Fibroblast of lung (primary cell): ENCODE measurements around the gene TMEM250. TPM values are rescaled to one million over a fixed set of nuclear protein-coding genes. Genes with fewer than 3 reads are reported as not detected.

Experiments used
- DNase-seq, 2 donors: peaks; one replicate each; pipeline versions ENCODE4 v3.0.0 to v3.0.0-alpha.2; 2010; ENCODE audit warnings: low read depth in 2 of 2
- H2AFZ ChIP-seq: 2 replicates; pipeline ENCODE4 v1.5.1; 2012; ENCODE audit warnings: low read length, control low read depth, inconsistent platforms
- H3K27ac ChIP-seq: 2 replicates; pipeline ENCODE4 v1.5.1; 2011; ENCODE audit warnings: low read length, control low read depth; ENCODE audit not compliant: insufficient read depth
- H3K27me3 ChIP-seq: 2 replicates; pipeline ENCODE4 v1.5.1; 2011; ENCODE audit warnings: mild to moderate bottlenecking, low read length; ENCODE audit not compliant: control insufficient read depth, insufficient read depth
- H3K36me3 ChIP-seq: 2 replicates; pipeline ENCODE4 v1.5.1; 2011; ENCODE audit warnings: low read length; ENCODE audit not compliant: control insufficient read depth, insufficient read depth
- H3K4me1 ChIP-seq: 2 replicates; pipeline ENCODE4 v1.5.1; 2011; ENCODE audit warnings: low read length; ENCODE audit not compliant: control insufficient read depth, insufficient read depth; ENCODE audit errors: extremely low read depth
- H3K4me2 ChIP-seq: 2 replicates; pipeline ENCODE4 v1.5.1; 2011; ENCODE audit warnings: low read length, control low read depth; ENCODE audit not compliant: insufficient read depth; ENCODE audit errors: extremely low read depth
- H3K4me3 ChIP-seq, 4 experiments: fragments of 200-600 bp in 1 of 4; sonication (generic) in 1 of 4; replicated peaks in 1 of 4; 2 replicates each; pipeline ENCODE4 v1.5.1; 2011 to 2016; ENCODE audit warnings: low read length in 4 of 4, low read depth in 3 of 4, mild to moderate bottlenecking in 3 of 4, control low read depth in 2 of 4, inconsistent platforms in 1 of 4, mixed read lengths in 1 of 4; ENCODE audit not compliant: insufficient read depth in 1 of 4; ENCODE audit errors: control extremely low read depth in 1 of 4
- H3K79me2 ChIP-seq: 2 replicates; pipeline ENCODE4 v1.5.1; 2012; ENCODE audit warnings: mild to moderate bottlenecking, low read length, inconsistent platforms; ENCODE audit not compliant: control insufficient read depth, insufficient read depth
- H3K9ac ChIP-seq: 2 replicates; pipeline ENCODE4 v1.5.1; 2011; ENCODE audit warnings: mild to moderate bottlenecking, low read length, control low read depth; ENCODE audit not compliant: insufficient read depth
- H3K9me3 ChIP-seq: 2 replicates; pipeline ENCODE4 v1.5.1; 2012; ENCODE audit warnings: low read depth, low read length; ENCODE audit not compliant: control insufficient read depth, insufficient read depth
- H4K20me1 ChIP-seq: 2 replicates; pipeline ENCODE4 v1.5.1; 2011; ENCODE audit warnings: low read length; ENCODE audit not compliant: control insufficient read depth, insufficient read depth; ENCODE audit errors: extremely low read depth
- CTCF ChIP-seq, 2 donors: IDR thresholded peaks in 1 of 2; conservative IDR thresholded peaks in 1 of 2; 1 replicate in 1 of 2; 2 replicates in 1 of 2; pipeline ENCODE4 v1.5.1; 2011 to 2012; ENCODE audit warnings: low read length in 2 of 2, control low read depth in 1 of 2, inconsistent platforms in 1 of 2, low read depth in 1 of 2, mild to moderate bottlenecking in 1 of 2
- EZH2 ChIP-seq: IDR thresholded peaks from 2 replicates; pipeline ENCODE4 v1.5.1; 2012; ENCODE audit warnings: low read length, control low read depth, mild to moderate bottlenecking; ENCODE audit errors: missing control alignments
- polyA plus RNA-seq, 2 donors: library from polyadenylated mRNA; depleted of rRNA in 1 of 2; stranded (reverse) in 1 of 2; unstranded in 1 of 2; fragments of >200 nt; gene quantifications; 2 replicates each; pipeline ENCODE4 v1.2.1, GENCODE V29; 2011 to 2012; ENCODE audit warnings: missing spikeins in 1 of 2
- total RNA-seq: library from RNA; depleted of rRNA; stranded (reverse); fragments of >200 nt; gene quantifications from 2 replicates; pipeline ENCODE4 v1.2.1, GENCODE V29; 2014

The TMEM250 gene
- total and polyA plus RNA-seq, 2 donors (not counting 1 experiment from before 2014, with no cell fraction given), result 13.3 to 43.3 TPM

- H4K20me1 ChIP-seq, result no peaks in the 10 kb centered on the region
- H3K79me2 ChIP-seq, result peaks cover 44% of the 10 kb centered on the region
- no peak overlapping the region for H3K4me3 ChIP-seq
Measured at GRCh38 chr9:136081826-136082495, 36.7 kb downstream of the TMEM250 start.

GRCh38 chr9:136081113-136081825, 37.4 kb downstream of the TMEM250 start:
- Histone ChIP-seq H3K4me3 (no peak overlapping the region), H3K27ac (peak overlapping the region; percentile 8), H3K36me3 (no peaks in the 10 kb centered on the region), H3K27me3 (no peaks in the 10 kb centered on the region), H3K4me2 (no peak overlapping the region), H3K79me2 (peaks cover 39% of the 10 kb centered on the region), H4K20me1 (no peaks in the 10 kb centered on the region), H3K9me3 (no peaks in the 10 kb centered on the region), H3K9ac (no peak overlapping the region), H3K4me1 (no peaks in the 10 kb centered on the region), H2AFZ (no peak overlapping the region)
- DNase-seq, result peak in 1 of 2 donors; percentile 80
- TF ChIP-seq EZH2 (no peak), CTCF (conservative IDR thresholded peaks at IDR 0.05 in 1 of 2, IDR thresholded peaks at IDR 0.05 in 1 of 2; ENCODE audit: low read depth in 1 of 2, low read length in 2 of 2) (no peak)

More at GRCh38 chr9:136081826-136082495, 36.7 kb downstream of the TMEM250 start:
- no peak overlapping the region for H3K27ac ChIP-seq
- H3K4me2 ChIP-seq, result no peak overlapping the region
- H3K9me3 ChIP-seq, result no peaks in the 10 kb centered on the region
- no peaks in the 10 kb centered on the region for H3K27me3 ChIP-seq
- no peak overlapping the region for H3K9ac ChIP-seq
- no peaks in the 10 kb centered on the region for H3K36me3 ChIP-seq
- DNase-seq, result no peak
- no peaks in the 10 kb centered on the region for H3K4me1 ChIP-seq
- TF ChIP-seq CTCF (conservative IDR thresholded peaks at IDR 0.05 in 1 of 2, IDR thresholded peaks at IDR 0.05 in 1 of 2; ENCODE audit: low read depth in 1 of 2, low read length in 2 of 2) (no peak), EZH2 (no peak)
- H2AFZ ChIP-seq, result no peak overlapping the region

- no peak overlapping the region for H3K4me2 ChIP-seq
- no peak overlapping the region for H3K4me3 ChIP-seq
- H3K27me3 ChIP-seq, result no peaks in the 10 kb centered on the region
- no peak for DNase-seq
- H3K9me3 ChIP-seq, result no peaks in the 10 kb centered on the region
- no peaks in the 10 kb centered on the region for H4K20me1 ChIP-seq
- TF ChIP-seq CTCF (conservative IDR thresholded peaks at IDR 0.05 in 1 of 2, IDR thresholded peaks at IDR 0.05 in 1 of 2; ENCODE audit: low read depth in 1 of 2, low read length in 2 of 2), result no peak
- no peaks in the 10 kb centered on the region for H3K36me3 ChIP-seq
- H3K4me1 ChIP-seq, result no peaks in the 10 kb centered on the region
- no peak overlapping the region for H3K9ac ChIP-seq
- H2AFZ ChIP-seq, result no peak overlapping the region
- H3K79me2 ChIP-seq, result peaks cover 43% of the 10 kb centered on the region
- no peak overlapping the region for H3K27ac ChIP-seq
Measured at GRCh38 chr9:136080716-136081112, 38.0 kb downstream of the TMEM250 start.
